HepG2 (cell line): Measurements from ENCODE around the gene DDX10. TPM values are rescaled to one million over a fixed set of nuclear protein-coding genes. Genes with fewer than 3 reads are reported as not detected.

Experiments
- ATAC-seq: fragments of 200-7000 bp; cut with Tn5 transposase; 3 replicates; pipeline ENCODE4 v1.9.1; 2020; ENCODE audit warnings: mild to moderate bottlenecking, moderate library complexity
- BruUV-seq: library from RNA; stranded (reverse); fragments of 400-500 nt; replicated peaks from 2 replicates; lab custom pipeline; 2021; lab: Mats Ljungman, UMichigan
- CTCF ChIA-PET: fragments of 300-600 bp; formaldehyde crosslinking; extraction: SDS; loops from one replicate; lab custom pipeline; 2021; ENCODE audit warnings: low total read pairs, inconsistent platforms, low intra/inter-chr PET ratio; lab: Yijun Ruan, JAX
- POLR2A ChIA-PET: fragments of 350-600 bp; sonication (Branson Sonifier 250); formaldehyde crosslinking; loops from one replicate; lab custom pipeline; 2020; ENCODE audit warnings: antibody characterized with exemption, inconsistent platforms; lab: Yijun Ruan, JAX
- DNase-seq: peaks from one replicate; pipeline ENCODE4 v3.0.0-alpha.2; 2015; ENCODE audit warnings: low spot score
- FAIRE-seq: peaks from 3 replicates; lab custom pipeline; 2011; peaks lifted over from hg19 to GRCh38; lab: Jason Lieb, UNC
- H2AFZ ChIP-seq: one replicate; pipeline ENCODE4 v1.6.1; 2011; ENCODE audit warnings: low read length, inconsistent platforms
- H3K27ac ChIP-seq: fragments of 300-600 bp; 3 replicates; pipeline ENCODE4 v1.8.0; 2011; ENCODE audit warnings: mixed run types, mild to moderate bottlenecking, mixed read lengths, low read length, inconsistent platforms; ENCODE audit not compliant: insufficient read depth; ENCODE audit errors: extremely low read length
- H3K27me3 ChIP-seq, 2 experiments: fragments of 200-600 bp in 1 of 2; 2 replicates in 1 of 2; 3 replicates in 1 of 2; pipeline versions ENCODE4 v1.6.0 to v1.8.0; 2011; ENCODE audit warnings: low read length in 2 of 2, mild to moderate bottlenecking in 2 of 2, moderate library complexity in 2 of 2, inconsistent platforms in 1 of 2; ENCODE audit not compliant: insufficient read depth in 2 of 2, control insufficient read depth in 1 of 2
- H3K36me3 ChIP-seq, 2 experiments: fragments of 200-600 bp in 1 of 2; replicated peaks in 1 of 2; 2 replicates in 1 of 2; 3 replicates in 1 of 2; pipeline versions ENCODE4 v1.5.1 to v1.8.0; 2011; ENCODE audit warnings: low read length in 2 of 2, inconsistent platforms in 1 of 2; ENCODE audit not compliant: insufficient read depth in 2 of 2, control insufficient read depth in 1 of 2
- H3K4me1 ChIP-seq: 2 replicates; pipeline ENCODE4 v1.5.1; 2012; ENCODE audit warnings: low read length, inconsistent platforms; ENCODE audit not compliant: insufficient read depth
- H3K4me2 ChIP-seq: 2 replicates; pipeline ENCODE4 v1.6.0; 2011; ENCODE audit warnings: low read depth, low read length, inconsistent platforms
- H3K4me3 ChIP-seq, 3 experiments: fragments of 200-600 bp in 1 of 3; sonication (generic), shearing (Covaris generic) in 1 of 3; replicated peaks in 1 of 3; 2 replicates each; pipeline ENCODE4 v1.5.1; 2011 to 2016; ENCODE audit warnings: low read length in 3 of 3, inconsistent platforms in 2 of 3, low read depth in 2 of 3, mild to moderate bottlenecking in 2 of 3, control low read depth in 1 of 3, mixed read lengths in 1 of 3; ENCODE audit not compliant: insufficient read depth in 1 of 3
- H3K79me2 ChIP-seq: one replicate; pipeline ENCODE4 v1.6.1; 2011; ENCODE audit warnings: low read length, inconsistent platforms; ENCODE audit not compliant: insufficient read depth
- H3K9ac ChIP-seq: 2 replicates; pipeline ENCODE4 v1.6.0; 2011; ENCODE audit warnings: mild to moderate bottlenecking, low read depth, low read length, inconsistent platforms; ENCODE audit not compliant: insufficient read depth
- H3K9me3 ChIP-seq: 2 replicates; pipeline ENCODE4 v1.5.1; 2012; ENCODE audit warnings: mild to moderate bottlenecking, low read length
- H4K20me1 ChIP-seq: 2 replicates; pipeline ENCODE4 v1.6.0; 2011; ENCODE audit warnings: inconsistent platforms, mild to moderate bottlenecking, low read length, moderate library complexity; ENCODE audit not compliant: insufficient read depth
- ASH2L ChIP-seq: fragments of 300-600, 200-600 bp; sonication (generic); IDR thresholded peaks from 2 replicates; pipeline ENCODE4 v1.7.0; 2017; ENCODE audit warnings: low read depth, mild to moderate bottlenecking, moderate library complexity, mixed read lengths, low read length; ENCODE audit not compliant: insufficient read length
- KLF13 ChIP-seq: sonication (generic); formaldehyde crosslinking; IDR thresholded peaks from 2 replicates; pipeline ENCODE4 v1.4.0; 2020; ENCODE audit warnings: mild to moderate bottlenecking, missing genetic modification reagents
- WGBS: methylation state at CpG from one replicate; pipeline ENCODE4 v1.1.6; 2017; ENCODE audit warnings: low lambda C conversion rate; 5-methylcytosine and 5-hydroxymethylcytosine counted together
- in situ Hi-C: cut with HindIII; loops from 2 replicates; pipeline ENCODE4 v1.10.0; 2017; ENCODE audit warnings: low pct_unique_long_range_greater_than_20kb; ENCODE audit not compliant: extremely low pct_ligation_motif_present
- intact Hi-C: fragments of 100-400 bp; cut with micrococcal nuclease; formaldehyde crosslinking; loops from one replicate; pipeline ENCODE4 v1.10.0; 2022; ENCODE audit not compliant: unreplicated experiment
- polyA plus RNA-seq, 8 experiments: library from polyadenylated mRNA; depleted of rRNA in 3 of 8; stranded (reverse) in 7 of 8; unstranded in 1 of 8; fragments of >200 nt; fragmentation: Illumina TruSeq in 4 of 8; extraction: Trizol in 4 of 8; gene quantifications; 2 replicates each; pipeline versions ENCODE4 v1.2.1 to v1.2.3, GENCODE V29; 2011 to 2016; ENCODE audit warnings: low read depth in 4 of 8, missing spikeins in 1 of 8, mixed read lengths in 1 of 8; ENCODE audit not compliant: insufficient read depth in 1 of 8
- total RNA-seq, 5 experiments: library from RNA; depleted of rRNA; stranded (reverse); fragments of >200 nt; fragmentation: Illumina TruSeq; extraction: Trizol; gene quantifications; 2 replicates each; pipeline ENCODE4 v1.2.3, GENCODE V29; 2016; ENCODE audit warnings: low read depth in 1 of 5
- TF ChIP-seq, protein P1 (sequence below): IDR thresholded peaks from 2 replicates; pipeline ENCODE4 v1.6.1; 2016; ENCODE audit warnings: low read depth
- TF ChIP-seq, protein P2 (sequence below): sonication (generic); formaldehyde crosslinking; IDR thresholded peaks from 2 replicates; pipeline ENCODE4 v1.5.1; 2020; ENCODE audit warnings: mild to moderate bottlenecking, missing genetic modification reagents, borderline replicate concordance

The DDX10 gene
- total and polyA plus RNA-seq, 2 of the 13 experiments (the other 11 are each of a cell fraction or from before 2014, with no cell fraction given): 17.0 to 32.0 TPM

DNA sequence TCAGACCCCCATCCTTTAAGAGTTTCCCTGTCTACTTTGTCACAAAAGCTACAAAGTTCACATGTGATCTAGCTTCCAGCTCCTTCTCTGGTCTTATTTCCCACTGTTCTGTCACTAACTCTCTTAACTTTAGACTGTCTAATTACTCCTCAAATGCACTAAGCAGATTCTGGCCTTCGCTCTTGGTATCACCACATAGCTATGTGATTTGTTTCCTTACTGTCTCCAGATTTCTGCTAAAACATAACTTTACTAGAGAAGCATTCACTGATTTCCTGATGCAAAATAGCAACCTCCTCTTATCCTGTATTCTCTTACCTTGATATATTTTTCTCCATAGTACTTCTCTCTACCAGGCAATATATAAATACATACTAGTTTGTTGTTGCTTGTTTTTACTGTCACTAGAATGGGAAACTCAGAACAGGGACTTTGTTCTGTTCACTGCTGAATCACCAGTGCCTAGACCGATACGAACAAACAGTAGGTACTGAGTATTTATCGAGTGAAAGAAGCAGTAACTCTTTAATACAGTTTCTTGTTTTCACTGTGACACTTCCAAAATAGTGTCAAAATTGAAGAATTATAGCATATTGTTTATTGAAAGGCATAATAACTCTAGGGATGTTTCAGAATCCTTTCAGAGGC lies 205.6 kb downstream of the DDX10 start:
- Histone ChIP-seq H3K9me3 (no peaks in the 10 kb centered on the region), H3K4me2 (0 out of 2 replicates have a peak overlapping the region, but pooled peaks have one; percentile 15), H3K4me1 (peaks cover 11% of the 10 kb centered on the region), H3K4me3 (no peak overlapping the region), H4K20me1 (no peaks in the 10 kb centered on the region), H3K79me2 (no peaks in the 10 kb centered on the region), H3K27me3 (no peaks in the 10 kb centered on the region), H2AFZ (peak overlapping the region; percentile 62), H3K9ac (0 out of 2 replicates have a peak overlapping the region, but pooled peaks have one; percentile 4), H3K27ac (peak overlapping the region; percentile 43), H3K36me3 (no peaks in the 10 kb centered on the region)
- ChIA-PET CTCF (interaction anchor here (1.4 kb wide), 1 partner anchor 173 kb away, joined by 10 read pairs; no protein-coding TSS in a partner anchor), POLR2A (no interaction called here)
- peak; percentile 15 for DNase-seq
- FAIRE-seq: no peak
- 38% methylated on average over 4 of the region's 4 CpGs for WGBS
- TF ChIP-seq, protein P1, sequence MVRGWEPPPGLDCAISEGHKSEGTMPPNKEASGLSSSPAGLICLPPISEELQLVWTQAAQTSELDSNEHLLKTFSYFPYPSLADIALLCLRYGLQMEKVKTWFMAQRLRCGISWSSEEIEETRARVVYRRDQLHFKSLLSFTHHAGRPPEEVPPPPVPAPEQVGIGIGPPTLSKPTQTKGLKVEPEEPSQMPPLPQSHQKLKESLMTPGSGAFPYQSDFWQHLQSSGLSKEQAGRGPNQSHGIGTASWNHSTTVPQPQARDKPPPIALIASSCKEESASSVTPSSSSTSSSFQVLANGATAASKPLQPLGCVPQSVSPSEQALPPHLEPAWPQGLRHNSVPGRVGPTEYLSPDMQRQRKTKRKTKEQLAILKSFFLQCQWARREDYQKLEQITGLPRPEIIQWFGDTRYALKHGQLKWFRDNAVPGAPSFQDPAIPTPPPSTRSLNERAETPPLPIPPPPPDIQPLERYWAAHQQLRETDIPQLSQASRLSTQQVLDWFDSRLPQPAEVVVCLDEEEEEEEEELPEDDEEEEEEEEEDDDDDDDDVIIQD: peak; percentile 74; the same call in 1 of the 2 replicates
- TF ChIP-seq, protein P2, sequence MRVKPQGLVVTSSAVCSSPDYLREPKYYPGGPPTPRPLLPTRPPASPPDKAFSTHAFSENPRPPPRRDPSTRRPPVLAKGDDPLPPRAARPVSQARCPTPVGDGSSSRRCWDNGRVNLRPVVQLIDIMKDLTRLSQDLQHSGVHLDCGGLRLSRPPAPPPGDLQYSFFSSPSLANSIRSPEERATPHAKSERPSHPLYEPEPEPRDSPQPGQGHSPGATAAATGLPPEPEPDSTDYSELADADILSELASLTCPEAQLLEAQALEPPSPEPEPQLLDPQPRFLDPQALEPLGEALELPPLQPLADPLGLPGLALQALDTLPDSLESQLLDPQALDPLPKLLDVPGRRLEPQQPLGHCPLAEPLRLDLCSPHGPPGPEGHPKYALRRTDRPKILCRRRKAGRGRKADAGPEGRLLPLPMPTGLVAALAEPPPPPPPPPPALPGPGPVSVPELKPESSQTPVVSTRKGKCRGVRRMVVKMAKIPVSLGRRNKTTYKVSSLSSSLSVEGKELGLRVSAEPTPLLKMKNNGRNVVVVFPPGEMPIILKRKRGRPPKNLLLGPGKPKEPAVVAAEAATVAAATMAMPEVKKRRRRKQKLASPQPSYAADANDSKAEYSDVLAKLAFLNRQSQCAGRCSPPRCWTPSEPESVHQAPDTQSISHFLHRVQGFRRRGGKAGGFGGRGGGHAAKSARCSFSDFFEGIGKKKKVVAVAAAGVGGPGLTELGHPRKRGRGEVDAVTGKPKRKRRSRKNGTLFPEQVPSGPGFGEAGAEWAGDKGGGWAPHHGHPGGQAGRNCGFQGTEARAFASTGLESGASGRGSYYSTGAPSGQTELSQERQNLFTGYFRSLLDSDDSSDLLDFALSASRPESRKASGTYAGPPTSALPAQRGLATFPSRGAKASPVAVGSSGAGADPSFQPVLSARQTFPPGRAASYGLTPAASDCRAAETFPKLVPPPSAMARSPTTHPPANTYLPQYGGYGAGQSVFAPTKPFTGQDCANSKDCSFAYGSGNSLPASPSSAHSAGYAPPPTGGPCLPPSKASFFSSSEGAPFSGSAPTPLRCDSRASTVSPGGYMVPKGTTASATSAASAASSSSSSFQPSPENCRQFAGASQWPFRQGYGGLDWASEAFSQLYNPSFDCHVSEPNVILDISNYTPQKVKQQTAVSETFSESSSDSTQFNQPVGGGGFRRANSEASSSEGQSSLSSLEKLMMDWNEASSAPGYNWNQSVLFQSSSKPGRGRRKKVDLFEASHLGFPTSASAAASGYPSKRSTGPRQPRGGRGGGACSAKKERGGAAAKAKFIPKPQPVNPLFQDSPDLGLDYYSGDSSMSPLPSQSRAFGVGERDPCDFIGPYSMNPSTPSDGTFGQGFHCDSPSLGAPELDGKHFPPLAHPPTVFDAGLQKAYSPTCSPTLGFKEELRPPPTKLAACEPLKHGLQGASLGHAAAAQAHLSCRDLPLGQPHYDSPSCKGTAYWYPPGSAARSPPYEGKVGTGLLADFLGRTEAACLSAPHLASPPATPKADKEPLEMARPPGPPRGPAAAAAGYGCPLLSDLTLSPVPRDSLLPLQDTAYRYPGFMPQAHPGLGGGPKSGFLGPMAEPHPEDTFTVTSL (CRISPR knock-in tag): 0 out of 2 replicates have a peak, but pooled peaks have one; percentile 17
- TF ChIP-seq ASH2L (no peak), KLF13 (CRISPR knock-in tag) (no peak)
- peak; percentile 73 for ATAC-seq
- BruUV-seq: no TSS peak
- intact Hi-C loops: loop anchor here (1.0 kb wide), 1 partner anchor 172 kb away; no protein-coding TSS in a partner anchor
- in situ Hi-C loops: loop anchor here (5.0 kb wide), 1 partner anchor 173 kb away; no protein-coding TSS in a partner anchor
